ENCODE results near the gene FOXP2. TPM values are rescaled to one million over a fixed set of nuclear protein-coding genes. Genes with fewer than 3 reads are reported as not detected.

Gene FOXP2
- total and polyA plus RNA-seq, 2 donors (not counting 1 experiment from before 2014, with no cell fraction given), result not detected

- CTCF ChIA-PET, result interaction anchor here (0.7 kb wide), 1 partner anchor 9 kb away, joined by 4 read pairs; no protein-coding TSS in a partner anchor
- Histone ChIP-seq H3K4me2 (replicated peaks; ENCODE audit: low read depth, low read length, poor library complexity, severe bottlenecking) (no peak overlapping the region), H3K79me2 (ENCODE audit: control insufficient read depth, insufficient read depth, low read length) (no peaks in the 10 kb centered on the region), H3K9ac (ENCODE audit: low read length) (no peak overlapping the region), H3K9me3 (ENCODE audit: control extremely low read depth in 1 of 3, control insufficient read depth in 2 of 3, insufficient read depth in 1 of 3, low read length in 2 of 3) (no peaks in the 10 kb centered on the region), H4K20me1 (ENCODE audit: control insufficient read depth, insufficient read depth, low read length, poor library complexity, severe bottlenecking) (no peaks in the 10 kb centered on the region), H3K27me3 (replicated peaks in 1 of 4; ENCODE audit: control extremely low read depth in 1 of 4, control insufficient read depth in 3 of 4, insufficient read depth in 4 of 4, low read length in 3 of 4) (no peaks in the 10 kb centered on the region), H3K36me3 (replicated peaks in 1 of 2; ENCODE audit: control extremely low read depth in 1 of 2, control insufficient read depth in 1 of 2, extremely low read depth in 1 of 2, insufficient read depth in 2 of 2, low read length in 1 of 2) (no peaks in the 10 kb centered on the region), H2AFZ (ENCODE audit: insufficient read depth, low read depth, low read length, poor library complexity, severe bottlenecking) (no peak overlapping the region), H3K4me3 (ENCODE audit: control extremely low read depth in 1 of 5, extremely low read depth in 1 of 5, insufficient read depth in 1 of 5, low read depth in 2 of 5, low read length in 4 of 5) (no peak overlapping the region), H3K4me1 (ENCODE audit: control insufficient read depth in 2 of 2, insufficient read depth in 2 of 2, low read length in 2 of 2) (no peaks in the 10 kb centered on the region), H3K27ac (ENCODE audit: low read length in 2 of 2) (no peak overlapping the region)
- Mint-ChIP-seq H3K4me3 (no peak overlapping the region), H3K27me3 (no peaks in the 10 kb centered on the region), H3K27ac (no peak overlapping the region), H3K4me1 (no peaks in the 10 kb centered on the region), H3K9me3 (ENCODE audit: insufficient read depth) (no peaks in the 10 kb centered on the region)
- no peak for DNase-seq
- WGBS (ENCODE audit: insufficient coverage), result no CpG with 5 or more reads among the region's 3 CpGs
- intact Hi-C loops (cut with micrococcal nuclease), result no loop called here
- ATAC-seq (ENCODE audit: low read depth), result no peak
- TF ChIP-seq CTCF (IDR thresholded peaks at IDR 0.05), result no peak
- TF ChIP-seq EZH2 (IDR thresholded peaks at IDR 0.05; ENCODE audit: borderline replicate concordance, insufficient read depth, low read depth, low read length, poor library complexity, severe bottlenecking), result no peak
- POLR2A ChIA-PET, result no interaction called here
Measured at GRCh38 chr7:114700247-114700928, 285.8 kb downstream of the FOXP2 start.

- H3K27me3 Mint-ChIP-seq, result no peaks in the 10 kb centered on the region
- H3K9ac ChIP-seq (ENCODE audit: low read length), result no peak overlapping the region
- no peak overlapping the region for H3K4me2 ChIP-seq (replicated peaks; ENCODE audit: low read depth, low read length, poor library complexity, severe bottlenecking)
- POLR2A ChIA-PET, result no interaction called here
- H3K27me3 ChIP-seq (replicated peaks in 1 of 4; ENCODE audit: control extremely low read depth in 1 of 4, control insufficient read depth in 3 of 4, insufficient read depth in 4 of 4, low read length in 3 of 4), result no peaks in the 10 kb centered on the region
- no peak for ATAC-seq (ENCODE audit: low read depth)
- H3K4me3 Mint-ChIP-seq, result no peak overlapping the region
- intact Hi-C loops (cut with micrococcal nuclease), result no loop called here
- 93% methylated on average over 5 of the region's 6 CpGs for WGBS (ENCODE audit: insufficient coverage)
- H3K27ac ChIP-seq (ENCODE audit: low read length in 2 of 2), result no peak overlapping the region
- H3K79me2 ChIP-seq (ENCODE audit: control insufficient read depth, insufficient read depth, low read length), result no peaks in the 10 kb centered on the region
- no peaks in the 10 kb centered on the region for H3K4me1 Mint-ChIP-seq
- H3K9me3 ChIP-seq (ENCODE audit: control extremely low read depth in 1 of 3, control insufficient read depth in 2 of 3, insufficient read depth in 1 of 3, low read length in 2 of 3), result no peaks in the 10 kb centered on the region
- no peaks in the 10 kb centered on the region for H3K9me3 Mint-ChIP-seq (ENCODE audit: insufficient read depth)
- no peak overlapping the region for H3K4me3 ChIP-seq (ENCODE audit: control extremely low read depth in 1 of 5, extremely low read depth in 1 of 5, insufficient read depth in 1 of 5, low read depth in 2 of 5, low read length in 4 of 5)
- no peaks in the 10 kb centered on the region for H3K4me1 ChIP-seq (ENCODE audit: control insufficient read depth in 2 of 2, insufficient read depth in 2 of 2, low read length in 2 of 2)
- no peaks in the 10 kb centered on the region for H3K36me3 ChIP-seq (replicated peaks in 1 of 2; ENCODE audit: control extremely low read depth in 1 of 2, control insufficient read depth in 1 of 2, extremely low read depth in 1 of 2, insufficient read depth in 2 of 2, low read length in 1 of 2)
- TF ChIP-seq EZH2 (IDR thresholded peaks at IDR 0.05; ENCODE audit: borderline replicate concordance, insufficient read depth, low read depth, low read length, poor library complexity, severe bottlenecking) (no peak), CTCF (IDR thresholded peaks at IDR 0.05) (no peak)
- H3K27ac Mint-ChIP-seq, result no peak overlapping the region
- no peaks in the 10 kb centered on the region for H4K20me1 ChIP-seq (ENCODE audit: control insufficient read depth, insufficient read depth, low read length, poor library complexity, severe bottlenecking)
- DNase-seq, result no peak
- H2AFZ ChIP-seq (ENCODE audit: insufficient read depth, low read depth, low read length, poor library complexity, severe bottlenecking), result no peak overlapping the region
- CTCF ChIA-PET, result no interaction called here
Measured at GRCh38 chr7:114703677-114704076, 289.1 kb downstream of the FOXP2 start.

All from B cell (primary cell).